Activated naive CD4-positive, alpha-beta T cell treated with anti-CD3 and anti-CD28 coated beads, Interleukin-2, amount 50 U/mL, for 24 hours (primary cell): ENCODE results near the gene FBXO24.

Experiments used
- H3K27ac Mint-ChIP-seq: one replicate; pipeline ENCODE4 v1.8.0; 2021; ENCODE audit warnings: mild to moderate bottlenecking, mixed read lengths
- H3K27me3 Mint-ChIP-seq: one replicate; pipeline ENCODE4 v1.8.0; 2021; ENCODE audit warnings: mixed read lengths
- H3K36me3 Mint-ChIP-seq: one replicate; pipeline ENCODE4 v1.8.0; 2021; ENCODE audit warnings: mixed read lengths
- H3K4me1 Mint-ChIP-seq: one replicate; pipeline ENCODE4 v1.8.0; 2021; ENCODE audit warnings: mixed read lengths
- H3K4me3 Mint-ChIP-seq: one replicate; pipeline ENCODE4 v1.8.0; 2021; ENCODE audit warnings: mild to moderate bottlenecking, mixed read lengths
- H3K9me3 Mint-ChIP-seq: one replicate; pipeline ENCODE4 v1.8.0; 2021; ENCODE audit warnings: mixed read lengths

FBXO24 gene

GRCh38 chr7:100640517-100641440, 54.7 kb downstream of the FBXO24 start:
- Mint-ChIP-seq H3K36me3 (no peaks in the 10 kb centered on the region), H3K4me1 (no peaks in the 10 kb centered on the region), H3K27ac (no peak overlapping the region), H3K27me3 (no peaks in the 10 kb centered on the region), H3K9me3 (no peaks in the 10 kb centered on the region), H3K4me3 (no peak overlapping the region)

- Mint-ChIP-seq H3K4me3 (no peak within 1 kb of the TSS), H3K4me1 (no peaks in the 10 kb centered on the region), H3K36me3 (no peaks in the 10 kb centered on the region), H3K9me3 (no peaks in the 10 kb centered on the region), H3K27me3 (no peaks in the 10 kb centered on the region), H3K27ac (no peak within 1 kb of the TSS)
Measured at GRCh38 chr7:100641463-100641859, 55.3 kb downstream of the FBXO24 start, which contains the start of gene TFR2. Gene TFR2, minus strand, starts transcription at chr7:100641552. Its CDS starts 43 bp downstream, at chr7:100641509.

GRCh38 chr7:100641860-100642533, 55.9 kb downstream of the FBXO24 start:
- no peaks in the 10 kb centered on the region for H3K9me3 Mint-ChIP-seq
- no peaks in the 10 kb centered on the region for H3K4me1 Mint-ChIP-seq
- H3K27me3 Mint-ChIP-seq = no peaks in the 10 kb centered on the region
- H3K27ac Mint-ChIP-seq = no peak overlapping the region
- no peak overlapping the region for H3K4me3 Mint-ChIP-seq
- H3K36me3 Mint-ChIP-seq = no peaks in the 10 kb centered on the region

GRCh38 chr7:100642534-100642907, 56.4 kb downstream of the FBXO24 start:
- no peaks in the 10 kb centered on the region for H3K36me3 Mint-ChIP-seq
- no peak overlapping the region for H3K27ac Mint-ChIP-seq

GRCh38 chr7:100649826-100650565, 63.9 kb downstream of the FBXO24 start:
- Mint-ChIP-seq H3K27me3 (peaks cover 13% of the 10 kb centered on the region), H3K27ac (no peak overlapping the region), H3K4me3 (no peak overlapping the region), H3K9me3 (no peaks in the 10 kb centered on the region), H3K4me1 (peaks cover 4% of the 10 kb centered on the region), H3K36me3 (no peaks in the 10 kb centered on the region)

More at GRCh38 chr7:100642534-100642907, 56.4 kb downstream of the FBXO24 start:
- H3K9me3 Mint-ChIP-seq = no peaks in the 10 kb centered on the region
- no peak overlapping the region for H3K4me3 Mint-ChIP-seq
- peaks cover under 1% of the 10 kb centered on the region for H3K27me3 Mint-ChIP-seq
- H3K4me1 Mint-ChIP-seq = no peaks in the 10 kb centered on the region
